Muscle layer of colon (tissue), 2 donors: ENCODE measurements around the gene FAM124A.

Experiments
- H3K27ac ChIP-seq: one replicate; pipeline ENCODE4 v1.7.0; 2013; ENCODE audit warnings: low read depth, mild to moderate bottlenecking, low read length, moderate library complexity
- H3K27me3 ChIP-seq, 2 donors: one replicate each; pipeline ENCODE4 v1.7.0; 2013; ENCODE audit warnings: low read length in 2 of 2, mild to moderate bottlenecking in 2 of 2; ENCODE audit not compliant: insufficient read depth in 2 of 2, control insufficient read depth in 1 of 2
- H3K36me3 ChIP-seq: one replicate; pipeline ENCODE4 v1.7.0; 2013; ENCODE audit warnings: mild to moderate bottlenecking, low read length; ENCODE audit not compliant: insufficient read depth
- H3K4me1 ChIP-seq: one replicate; pipeline ENCODE4 v1.7.0; 2013; ENCODE audit warnings: mild to moderate bottlenecking, low read length; ENCODE audit not compliant: insufficient read depth
- H3K4me3 ChIP-seq, 2 donors: one replicate each; pipeline ENCODE4 v1.7.0; 2013; ENCODE audit warnings: low read length in 2 of 2, low read depth in 1 of 2, mild to moderate bottlenecking in 1 of 2, moderate library complexity in 1 of 2
- H3K9ac ChIP-seq: one replicate; pipeline ENCODE4 v1.7.0; 2013; ENCODE audit warnings: low read length
- H3K9me3 ChIP-seq: one replicate; pipeline ENCODE4 v1.7.0; 2013; ENCODE audit warnings: mild to moderate bottlenecking, low read length
- donor health status: abdominal sarcoma.
- donor health status: Adenocarcinoma of cecum.

FAM124A gene

DNA sequence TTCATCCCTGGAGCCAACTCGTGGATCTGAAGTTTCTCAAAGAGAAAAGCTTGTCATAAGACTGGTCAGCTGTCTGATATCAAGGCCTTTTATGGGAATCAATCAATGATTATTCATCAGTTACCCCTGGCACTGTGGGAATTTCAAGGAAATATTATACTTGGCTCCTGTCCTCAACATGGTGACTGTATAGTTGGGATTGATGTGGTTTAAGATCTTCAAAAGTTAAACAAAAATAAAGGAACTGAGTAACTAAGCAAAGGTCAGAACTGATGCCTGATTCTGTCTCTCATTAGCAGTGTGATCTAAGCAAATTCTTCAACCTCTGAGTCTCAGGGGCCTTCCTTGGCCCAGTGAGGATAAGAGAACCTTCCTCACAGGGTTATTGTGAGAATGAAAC is 95.1 kb downstream of the FAM124A start:
- Histone ChIP-seq H3K27ac (no peak overlapping the region), H3K9ac (no peak overlapping the region), H3K4me3 (no peak overlapping the region), H3K27me3 (no peaks in the 10 kb centered on the region), H3K9me3 (no peaks in the 10 kb centered on the region), H3K36me3 (no peaks in the 10 kb centered on the region), H3K4me1 (no peaks in the 10 kb centered on the region)

DNA sequence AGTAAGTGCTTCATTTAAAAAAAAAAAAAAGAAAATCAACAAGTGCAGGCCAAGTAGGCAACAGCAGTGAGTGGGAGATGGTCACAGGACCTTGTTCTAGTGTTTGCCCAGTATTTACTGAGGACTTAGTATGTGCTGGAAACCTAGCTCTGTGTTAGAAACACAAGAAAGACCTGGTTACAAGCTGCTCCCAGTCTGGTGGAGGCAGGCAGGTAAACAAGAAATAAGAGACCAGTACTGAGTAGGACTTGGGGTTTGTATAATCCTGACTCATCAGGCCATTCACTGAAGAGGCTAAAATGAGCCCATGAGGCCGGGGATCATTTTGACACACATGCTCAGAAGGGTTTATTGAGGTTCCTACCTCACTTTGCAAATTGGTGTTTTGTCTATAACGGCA is 95.8 kb downstream of the FAM124A start:
- Histone ChIP-seq H3K4me1 (no peaks in the 10 kb centered on the region), H3K9ac (no peak overlapping the region), H3K27me3 (no peaks in the 10 kb centered on the region), H3K9me3 (no peaks in the 10 kb centered on the region), H3K36me3 (no peaks in the 10 kb centered on the region), H3K27ac (no peak overlapping the region), H3K4me3 (no peak overlapping the region)

DNA sequence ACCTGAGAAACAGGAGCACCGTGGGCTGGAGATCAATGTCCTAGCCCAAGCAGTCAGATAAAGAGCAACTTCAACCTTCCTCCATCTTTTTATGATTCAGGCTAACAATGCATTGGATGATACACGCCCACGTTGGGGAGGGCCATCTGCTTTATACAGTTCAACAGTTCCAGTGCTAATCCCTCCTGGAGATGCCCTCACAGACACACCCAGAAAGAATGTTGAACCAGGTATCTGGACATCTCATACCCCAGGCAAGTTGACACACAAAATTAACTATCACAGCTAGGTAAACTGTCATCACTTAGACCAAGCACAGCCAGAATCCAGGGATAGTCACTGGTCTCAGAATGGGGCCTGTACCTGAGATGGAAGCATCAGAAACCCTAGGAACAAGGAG is 96.7 kb downstream of the FAM124A start:
- Histone ChIP-seq H3K9me3 (no peaks in the 10 kb centered on the region), H3K36me3 (no peaks in the 10 kb centered on the region), H3K9ac (no peak overlapping the region), H3K4me3 (no peak overlapping the region), H3K27me3 (no peaks in the 10 kb centered on the region), H3K27ac (no peak overlapping the region), H3K4me1 (no peaks in the 10 kb centered on the region)

DNA sequence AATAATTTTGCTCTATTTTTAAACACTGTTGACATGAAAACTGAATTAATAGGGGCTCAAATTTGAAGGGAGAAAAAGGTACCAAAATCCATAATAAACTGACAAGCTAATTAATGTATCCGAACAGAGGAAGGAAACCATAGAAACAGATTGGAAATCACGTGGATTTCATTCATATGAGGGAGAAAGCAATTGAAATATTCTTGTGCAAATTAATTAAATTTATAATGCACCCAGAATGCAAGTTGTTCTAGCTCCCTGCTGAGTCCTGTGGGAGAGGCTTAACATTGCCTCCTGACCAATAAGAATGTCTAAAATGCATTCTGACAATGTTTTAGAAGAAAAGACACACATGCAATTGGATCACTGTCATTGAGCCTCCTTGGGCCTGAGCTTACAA is 99.6 kb downstream of the FAM124A start:
- Histone ChIP-seq H3K27me3 (no peaks in the 10 kb centered on the region), H3K27ac (no peak overlapping the region), H3K4me3 (no peak overlapping the region), H3K9ac (no peak overlapping the region), H3K36me3 (no peaks in the 10 kb centered on the region), H3K9me3 (no peaks in the 10 kb centered on the region), H3K4me1 (no peaks in the 10 kb centered on the region)

DNA sequence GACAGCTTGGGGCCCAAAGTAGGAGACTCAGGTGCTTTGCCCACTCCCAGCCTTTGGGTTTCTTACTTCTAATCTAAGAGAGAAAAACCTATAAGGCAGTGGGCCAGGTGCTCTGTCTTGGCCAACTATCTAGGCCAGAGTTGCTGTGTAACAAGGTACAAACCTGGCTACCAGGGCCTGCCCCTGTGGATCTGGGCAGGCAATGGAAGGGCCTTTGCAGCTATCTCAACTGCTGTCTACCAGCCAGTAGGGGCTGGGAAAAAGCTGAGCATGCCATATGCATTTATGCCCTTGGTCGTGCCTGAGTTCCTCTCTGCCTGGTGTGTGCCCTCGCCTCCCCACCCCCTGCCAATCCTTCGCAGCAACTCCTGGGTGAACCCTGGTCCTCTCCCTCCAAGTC is 100.6 kb downstream of the FAM124A start:
- no peak overlapping the region for H3K4me3 ChIP-seq
- H3K36me3 ChIP-seq: no peaks in the 10 kb centered on the region
- no peak overlapping the region for H3K9ac ChIP-seq
- H3K27ac ChIP-seq: no peak overlapping the region
- H3K4me1 ChIP-seq: no peaks in the 10 kb centered on the region
- H3K9me3 ChIP-seq: no peaks in the 10 kb centered on the region
- no peaks in the 10 kb centered on the region for H3K27me3 ChIP-seq

DNA sequence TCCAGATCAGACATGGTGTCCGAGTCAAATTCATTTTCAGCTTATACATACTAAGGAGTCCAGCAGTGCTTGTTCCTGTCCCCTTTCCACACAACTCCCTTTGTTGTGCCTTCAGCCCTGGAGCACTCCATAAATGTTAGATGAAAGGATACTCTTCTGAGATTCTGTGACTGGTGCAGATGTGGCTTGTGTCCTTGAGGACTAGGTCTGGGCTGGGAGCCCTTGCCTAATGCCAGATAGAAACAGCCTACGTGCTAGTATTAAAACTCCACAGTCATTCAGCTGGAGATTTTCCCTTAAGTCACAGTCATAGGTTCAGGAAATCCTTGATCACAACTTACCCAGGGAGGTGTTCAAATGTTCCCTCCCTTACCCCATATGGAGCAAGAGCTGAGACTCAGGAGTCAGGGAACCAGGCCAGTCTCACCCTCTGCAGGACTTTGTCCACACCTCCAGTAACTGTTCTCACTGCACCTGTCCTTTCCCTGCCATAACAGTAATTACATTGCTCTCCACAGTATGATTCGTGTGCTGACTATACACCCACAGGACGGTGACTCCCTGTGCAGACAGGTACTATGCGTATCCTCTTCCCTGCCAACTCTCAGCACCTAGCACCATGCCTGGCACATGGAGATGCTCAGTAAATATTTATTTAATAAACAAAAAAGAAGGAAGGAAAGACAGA is 101.8 kb downstream of the FAM124A start:
- H3K27ac ChIP-seq: no peak overlapping the region
- no peaks in the 10 kb centered on the region for H3K4me1 ChIP-seq
- no peaks in the 10 kb centered on the region for H3K36me3 ChIP-seq
- H3K9ac ChIP-seq: no peak overlapping the region
- H3K9me3 ChIP-seq: no peaks in the 10 kb centered on the region
- no peak overlapping the region for H3K4me3 ChIP-seq
- H3K27me3 ChIP-seq: no peaks in the 10 kb centered on the region

DNA sequence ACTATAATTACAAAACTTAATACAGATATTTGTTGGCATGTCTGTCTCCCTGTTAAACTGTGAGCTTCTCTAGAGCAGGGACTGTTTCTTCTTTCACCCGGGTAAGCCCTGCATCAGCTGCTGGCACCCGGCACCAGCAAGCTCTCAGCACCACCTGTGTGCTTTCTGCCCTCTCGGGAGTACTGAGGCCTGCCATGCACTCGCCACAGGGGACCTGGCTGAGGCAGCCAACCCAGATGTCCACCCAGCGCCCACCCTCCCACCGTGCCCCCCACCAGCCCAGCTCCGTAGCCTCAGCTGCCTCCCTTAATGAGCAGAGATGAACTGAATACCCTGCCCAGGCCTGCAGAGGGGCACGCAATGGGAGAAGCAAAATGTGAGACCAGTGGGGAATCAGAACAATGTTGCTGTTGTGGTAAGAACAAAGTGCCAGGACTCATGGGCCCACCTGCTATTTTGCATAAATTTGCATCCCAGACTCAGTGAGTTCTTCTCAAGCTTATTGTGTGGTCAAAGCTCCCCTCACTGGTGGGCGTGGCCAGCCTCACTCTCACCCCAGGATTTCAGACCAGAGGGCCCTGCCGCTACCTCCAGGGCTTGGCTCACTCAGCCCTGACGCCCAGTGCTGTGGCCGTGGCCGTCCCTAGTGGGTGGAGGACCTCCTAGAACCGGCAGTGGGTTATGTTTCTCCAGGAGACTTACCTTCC is 102.7 kb downstream of the FAM124A start:
- H3K27me3 ChIP-seq: no peaks in the 10 kb centered on the region
- H3K9me3 ChIP-seq: no peaks in the 10 kb centered on the region
- no peaks in the 10 kb centered on the region for H3K36me3 ChIP-seq
- no peaks in the 10 kb centered on the region for H3K4me1 ChIP-seq
- no peak overlapping the region for H3K9ac ChIP-seq
- H3K4me3 ChIP-seq: no peak overlapping the region
- H3K27ac ChIP-seq: no peak overlapping the region

DNA sequence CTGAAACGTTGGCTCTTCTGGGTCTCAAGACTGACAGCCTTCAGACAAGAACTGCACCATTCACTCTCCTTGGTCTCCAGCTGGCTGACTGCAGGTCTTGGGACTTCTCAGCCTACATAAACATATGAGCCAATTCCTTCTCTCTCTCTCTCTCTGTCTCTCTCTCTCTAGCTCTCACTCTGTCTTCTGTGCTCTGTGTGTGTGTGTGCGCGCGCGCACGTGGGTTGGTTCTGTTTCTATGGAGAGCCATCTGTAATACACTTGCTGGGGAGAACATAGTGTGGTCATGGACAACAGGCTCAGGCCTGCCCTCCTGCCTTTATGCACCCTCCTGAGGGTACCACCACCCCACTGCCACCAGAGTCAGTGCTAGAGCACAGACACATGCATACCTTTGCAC is 103.6 kb downstream of the FAM124A start:
- no peaks in the 10 kb centered on the region for H3K4me1 ChIP-seq
- no peak overlapping the region for H3K9ac ChIP-seq
- no peaks in the 10 kb centered on the region for H3K9me3 ChIP-seq
- no peaks in the 10 kb centered on the region for H3K27me3 ChIP-seq
- H3K4me3 ChIP-seq: no peak overlapping the region
- H3K27ac ChIP-seq: no peak overlapping the region
- H3K36me3 ChIP-seq: no peaks in the 10 kb centered on the region

DNA sequence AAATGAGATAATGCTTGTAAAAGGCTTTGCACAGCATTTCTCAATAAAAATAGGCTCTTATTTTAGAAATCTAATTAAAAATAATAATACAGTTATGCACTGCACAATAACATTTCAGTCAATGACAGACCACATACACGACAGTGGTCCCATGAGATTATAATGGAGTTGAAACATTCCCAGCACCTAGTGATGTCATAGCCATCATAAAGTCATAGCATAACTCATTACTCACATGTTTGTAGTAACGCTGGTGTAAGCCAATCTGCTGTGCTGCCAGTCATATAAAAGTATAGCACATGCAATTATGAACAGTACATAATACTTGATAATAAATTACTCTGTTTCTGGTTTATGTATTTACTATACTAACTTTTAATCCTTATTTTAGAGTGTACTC is 104.6 kb downstream of the FAM124A start:
- Histone ChIP-seq H3K4me1 (no peaks in the 10 kb centered on the region), H3K36me3 (no peaks in the 10 kb centered on the region), H3K27ac (no peak overlapping the region), H3K9ac (no peak overlapping the region), H3K9me3 (no peaks in the 10 kb centered on the region), H3K27me3 (no peaks in the 10 kb centered on the region), H3K4me3 (no peak overlapping the region)

DNA sequence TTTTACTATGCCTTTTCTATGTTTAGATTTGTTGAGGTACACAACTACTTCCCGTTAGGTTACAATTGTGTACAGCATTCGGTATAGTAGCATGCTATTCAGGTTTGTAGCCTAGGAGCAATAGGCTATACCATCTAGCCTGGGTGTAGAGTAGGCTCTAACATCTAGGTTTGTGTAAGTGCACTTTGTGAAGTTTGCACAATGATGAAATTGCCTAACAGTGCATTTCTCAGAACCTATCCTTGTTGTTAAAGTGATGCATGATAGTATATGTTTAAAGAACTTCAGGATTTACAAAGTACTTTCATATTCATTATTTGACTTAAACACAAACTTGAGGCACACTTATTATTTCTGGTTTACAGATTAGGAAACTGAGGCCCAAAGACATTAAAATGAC is 105.8 kb downstream of the FAM124A start:
- no peaks in the 10 kb centered on the region for H3K9me3 ChIP-seq
- no peaks in the 10 kb centered on the region for H3K36me3 ChIP-seq
- H3K4me3 ChIP-seq: no peak overlapping the region
- no peaks in the 10 kb centered on the region for H3K4me1 ChIP-seq
- H3K27ac ChIP-seq: no peak overlapping the region
- H3K27me3 ChIP-seq: no peaks in the 10 kb centered on the region
- H3K9ac ChIP-seq: no peak overlapping the region

DNA sequence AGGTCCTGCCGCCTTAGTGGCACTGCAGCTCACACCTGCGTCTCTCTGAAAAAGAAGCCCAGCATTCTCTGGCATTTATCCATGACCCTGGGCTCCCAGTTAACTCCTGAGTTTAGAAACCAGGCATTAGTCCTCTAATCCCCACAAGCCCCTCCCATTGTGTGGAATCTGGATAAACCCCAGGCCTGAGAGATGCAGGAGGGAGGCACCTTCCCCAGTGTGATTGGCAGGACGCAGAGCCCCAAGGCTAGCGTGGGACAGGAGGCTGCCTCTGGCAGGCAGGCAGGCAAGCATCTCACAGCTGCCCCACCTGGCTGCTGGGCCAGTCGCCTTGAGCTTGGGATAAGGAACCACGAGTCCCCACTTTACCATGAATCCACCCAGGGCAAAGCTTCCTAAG is 106.3 kb downstream of the FAM124A start:
- Histone ChIP-seq H3K9ac (no peak overlapping the region), H3K27me3 (no peaks in the 10 kb centered on the region), H3K4me3 (no peak overlapping the region), H3K4me1 (no peaks in the 10 kb centered on the region), H3K27ac (no peak overlapping the region), H3K36me3 (no peaks in the 10 kb centered on the region), H3K9me3 (no peaks in the 10 kb centered on the region)

DNA sequence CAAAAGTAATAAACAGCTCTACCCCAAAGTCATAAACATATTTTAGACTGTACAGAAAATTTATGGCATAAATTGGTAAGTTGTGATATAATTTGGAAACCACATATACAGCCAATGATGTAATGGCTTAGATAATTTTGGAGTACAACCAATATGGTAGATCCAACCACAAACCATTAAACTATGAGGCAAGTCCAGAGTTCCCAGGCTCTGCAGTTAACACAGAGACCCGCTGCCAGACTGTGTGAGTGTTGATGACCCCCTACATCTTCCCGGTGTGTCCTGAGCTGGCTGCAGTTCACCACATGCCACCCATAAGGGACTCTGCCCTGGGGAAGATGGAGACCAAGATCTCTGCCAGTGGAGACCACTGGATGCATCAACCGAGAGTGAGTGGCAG is 107.4 kb downstream of the FAM124A start:
- H3K9me3 ChIP-seq: no peaks in the 10 kb centered on the region
- no peaks in the 10 kb centered on the region for H3K36me3 ChIP-seq
- H3K4me1 ChIP-seq: no peaks in the 10 kb centered on the region
- H3K27me3 ChIP-seq: no peaks in the 10 kb centered on the region
- no peak overlapping the region for H3K4me3 ChIP-seq
- no peak overlapping the region for H3K27ac ChIP-seq
- no peak overlapping the region for H3K9ac ChIP-seq
